HepG2 (cell line): ENCODE measurements around the gene PTPRB. TPM values are rescaled to one million over a fixed set of nuclear protein-coding genes. Genes with fewer than 3 reads are reported as not detected.

ENCODE experiments used
- ATAC-seq: fragments of 200-7000 bp; cut with Tn5 transposase; 3 replicates; pipeline ENCODE4 v1.9.1; 2020; ENCODE audit warnings: mild to moderate bottlenecking, moderate library complexity
- BruUV-seq: library from RNA; stranded (reverse); fragments of 400-500 nt; replicated peaks from 2 replicates; lab custom pipeline; 2021; lab: Mats Ljungman, UMichigan
- CTCF ChIA-PET: fragments of 300-600 bp; formaldehyde crosslinking; extraction: SDS; loops from one replicate; lab custom pipeline; 2021; ENCODE audit warnings: low total read pairs, inconsistent platforms, low intra/inter-chr PET ratio; lab: Yijun Ruan, JAX
- POLR2A ChIA-PET: fragments of 350-600 bp; sonication (Branson Sonifier 250); formaldehyde crosslinking; loops from one replicate; lab custom pipeline; 2020; ENCODE audit warnings: antibody characterized with exemption, inconsistent platforms; lab: Yijun Ruan, JAX
- DNase-seq: peaks from one replicate; pipeline ENCODE4 v3.0.0-alpha.2; 2015; ENCODE audit warnings: low spot score
- FAIRE-seq: peaks from 3 replicates; lab custom pipeline; 2011; peaks lifted over from hg19 to GRCh38; lab: Jason Lieb, UNC
- H2AFZ ChIP-seq: one replicate; pipeline ENCODE4 v1.6.1; 2011; ENCODE audit warnings: low read length, inconsistent platforms
- H3K27ac ChIP-seq: fragments of 300-600 bp; 3 replicates; pipeline ENCODE4 v1.8.0; 2011; ENCODE audit warnings: mixed run types, mild to moderate bottlenecking, mixed read lengths, low read length, inconsistent platforms; ENCODE audit not compliant: insufficient read depth; ENCODE audit errors: extremely low read length
- H3K27me3 ChIP-seq, 2 experiments: fragments of 200-600 bp in 1 of 2; 2 replicates in 1 of 2; 3 replicates in 1 of 2; pipeline versions ENCODE4 v1.6.0 to v1.8.0; 2011; ENCODE audit warnings: low read length in 2 of 2, mild to moderate bottlenecking in 2 of 2, moderate library complexity in 2 of 2, inconsistent platforms in 1 of 2; ENCODE audit not compliant: insufficient read depth in 2 of 2, control insufficient read depth in 1 of 2
- H3K36me3 ChIP-seq, 2 experiments: fragments of 200-600 bp in 1 of 2; replicated peaks in 1 of 2; 2 replicates in 1 of 2; 3 replicates in 1 of 2; pipeline versions ENCODE4 v1.5.1 to v1.8.0; 2011; ENCODE audit warnings: low read length in 2 of 2, inconsistent platforms in 1 of 2; ENCODE audit not compliant: insufficient read depth in 2 of 2, control insufficient read depth in 1 of 2
- H3K4me1 ChIP-seq: 2 replicates; pipeline ENCODE4 v1.5.1; 2012; ENCODE audit warnings: low read length, inconsistent platforms; ENCODE audit not compliant: insufficient read depth
- H3K4me2 ChIP-seq: 2 replicates; pipeline ENCODE4 v1.6.0; 2011; ENCODE audit warnings: low read depth, low read length, inconsistent platforms
- H3K4me3 ChIP-seq, 3 experiments: fragments of 200-600 bp in 1 of 3; sonication (generic), shearing (Covaris generic) in 1 of 3; replicated peaks in 1 of 3; 2 replicates each; pipeline ENCODE4 v1.5.1; 2011 to 2016; ENCODE audit warnings: low read length in 3 of 3, inconsistent platforms in 2 of 3, low read depth in 2 of 3, mild to moderate bottlenecking in 2 of 3, control low read depth in 1 of 3, mixed read lengths in 1 of 3; ENCODE audit not compliant: insufficient read depth in 1 of 3
- H3K79me2 ChIP-seq: one replicate; pipeline ENCODE4 v1.6.1; 2011; ENCODE audit warnings: low read length, inconsistent platforms; ENCODE audit not compliant: insufficient read depth
- H3K9ac ChIP-seq: 2 replicates; pipeline ENCODE4 v1.6.0; 2011; ENCODE audit warnings: mild to moderate bottlenecking, low read depth, low read length, inconsistent platforms; ENCODE audit not compliant: insufficient read depth
- H3K9me3 ChIP-seq: 2 replicates; pipeline ENCODE4 v1.5.1; 2012; ENCODE audit warnings: mild to moderate bottlenecking, low read length
- H4K20me1 ChIP-seq: 2 replicates; pipeline ENCODE4 v1.6.0; 2011; ENCODE audit warnings: inconsistent platforms, mild to moderate bottlenecking, low read length, moderate library complexity; ENCODE audit not compliant: insufficient read depth
- ARID5B ChIP-seq: IDR thresholded peaks from 2 replicates; pipeline ENCODE4 v1.4.0; 2020; ENCODE audit warnings: mild to moderate bottlenecking, missing genetic modification reagents
- BHLHE40 ChIP-seq: IDR thresholded peaks from 2 replicates; pipeline ENCODE4 v1.6.1; 2011; ENCODE audit warnings: low read length, improper control_type of control experiment
- FOSL2 ChIP-seq: sonication (generic); formaldehyde crosslinking; IDR thresholded peaks from 2 replicates; pipeline ENCODE4 v1.4.0; 2020; ENCODE audit warnings: missing genetic modification reagents
- MAFF ChIP-seq: IDR thresholded peaks from 2 replicates; pipeline ENCODE4 v1.6.1; 2011; ENCODE audit warnings: low read depth, low read length, improper control_type of control experiment
- MAFK ChIP-seq, 2 experiments: IDR thresholded peaks in 1 of 2; conservative IDR thresholded peaks in 1 of 2; 2 replicates each; pipeline ENCODE4 v1.6.1; 2011; ENCODE audit warnings: improper control_type of control experiment in 2 of 2, low read length in 2 of 2
- ZNF841 ChIP-seq: sonication (generic); formaldehyde crosslinking; IDR thresholded peaks from 2 replicates; pipeline ENCODE4 v1.8.1; 2023; ENCODE audit warnings: missing genetic modification reagents, borderline replicate concordance
- WGBS: methylation state at CpG from one replicate; pipeline ENCODE4 v1.1.6; 2017; ENCODE audit warnings: low lambda C conversion rate; 5-methylcytosine and 5-hydroxymethylcytosine counted together
- in situ Hi-C: cut with HindIII; loops from 2 replicates; pipeline ENCODE4 v1.10.0; 2017; ENCODE audit warnings: low pct_unique_long_range_greater_than_20kb; ENCODE audit not compliant: extremely low pct_ligation_motif_present
- intact Hi-C: fragments of 100-400 bp; cut with micrococcal nuclease; formaldehyde crosslinking; loops from one replicate; pipeline ENCODE4 v1.10.0; 2022; ENCODE audit not compliant: unreplicated experiment
- polyA plus RNA-seq, 8 experiments: library from polyadenylated mRNA; depleted of rRNA in 3 of 8; stranded (reverse) in 7 of 8; unstranded in 1 of 8; fragments of >200 nt; fragmentation: Illumina TruSeq in 4 of 8; extraction: Trizol in 4 of 8; gene quantifications; 2 replicates each; pipeline versions ENCODE4 v1.2.1 to v1.2.3, GENCODE V29; 2011 to 2016; ENCODE audit warnings: low read depth in 4 of 8, missing spikeins in 1 of 8, mixed read lengths in 1 of 8; ENCODE audit not compliant: insufficient read depth in 1 of 8
- total RNA-seq, 5 experiments: library from RNA; depleted of rRNA; stranded (reverse); fragments of >200 nt; fragmentation: Illumina TruSeq; extraction: Trizol; gene quantifications; 2 replicates each; pipeline ENCODE4 v1.2.3, GENCODE V29; 2016; ENCODE audit warnings: low read depth in 1 of 5
- TF ChIP-seq, protein P1 (sequence below): sonication (generic); formaldehyde crosslinking; IDR thresholded peaks from 2 replicates; pipeline ENCODE4 v1.5.0; 2020; ENCODE audit warnings: mild to moderate bottlenecking, missing genetic modification reagents

The PTPRB gene
- total and polyA plus RNA-seq, 2 of the 13 experiments (the other 11 are each of a cell fraction or from before 2014, with no cell fraction given), result 0.02 to 0.07 TPM

DNA sequence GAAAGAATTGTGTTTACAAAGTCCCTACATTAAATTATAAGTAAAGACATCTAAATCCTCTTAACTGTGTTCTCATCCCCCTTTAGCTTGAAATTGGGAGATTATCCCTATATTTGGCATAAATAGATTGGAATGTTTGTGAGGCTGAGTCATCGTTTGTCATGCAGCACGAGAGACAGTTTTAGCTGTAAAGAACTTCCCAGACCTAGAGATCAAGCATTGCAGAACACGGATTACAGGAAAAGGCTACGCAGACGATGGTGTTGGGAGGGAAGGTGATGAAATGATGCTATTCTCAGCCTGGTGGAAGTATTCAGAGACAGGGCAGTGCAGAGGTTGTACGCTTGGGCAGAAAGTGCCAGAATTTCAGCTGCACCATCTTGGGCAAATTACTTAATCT lies 93.8 kb downstream of the PTPRB start:
- no peak for FAIRE-seq
- TF ChIP-seq FOSL2 (CRISPR knock-in tag) (peak; percentile 84), ZNF841 (no peak), BHLHE40 (0 out of 2 replicates have a peak, but pooled peaks have one; percentile 29), MAFK (conservative IDR thresholded peaks at IDR 0.05 in 1 of 2, IDR thresholded peaks at IDR 0.05 in 1 of 2; ENCODE audit: low read length in 2 of 2) (0 out of 4 replicates have a peak, but pooled peaks of 1 of the 2 experiments have one; percentile 16), MAFF (0 out of 2 replicates have a peak, but pooled peaks have one; percentile 19), ARID5B (0 out of 2 replicates have a peak, but pooled peaks have one; percentile 13)
- TF ChIP-seq, protein P1, sequence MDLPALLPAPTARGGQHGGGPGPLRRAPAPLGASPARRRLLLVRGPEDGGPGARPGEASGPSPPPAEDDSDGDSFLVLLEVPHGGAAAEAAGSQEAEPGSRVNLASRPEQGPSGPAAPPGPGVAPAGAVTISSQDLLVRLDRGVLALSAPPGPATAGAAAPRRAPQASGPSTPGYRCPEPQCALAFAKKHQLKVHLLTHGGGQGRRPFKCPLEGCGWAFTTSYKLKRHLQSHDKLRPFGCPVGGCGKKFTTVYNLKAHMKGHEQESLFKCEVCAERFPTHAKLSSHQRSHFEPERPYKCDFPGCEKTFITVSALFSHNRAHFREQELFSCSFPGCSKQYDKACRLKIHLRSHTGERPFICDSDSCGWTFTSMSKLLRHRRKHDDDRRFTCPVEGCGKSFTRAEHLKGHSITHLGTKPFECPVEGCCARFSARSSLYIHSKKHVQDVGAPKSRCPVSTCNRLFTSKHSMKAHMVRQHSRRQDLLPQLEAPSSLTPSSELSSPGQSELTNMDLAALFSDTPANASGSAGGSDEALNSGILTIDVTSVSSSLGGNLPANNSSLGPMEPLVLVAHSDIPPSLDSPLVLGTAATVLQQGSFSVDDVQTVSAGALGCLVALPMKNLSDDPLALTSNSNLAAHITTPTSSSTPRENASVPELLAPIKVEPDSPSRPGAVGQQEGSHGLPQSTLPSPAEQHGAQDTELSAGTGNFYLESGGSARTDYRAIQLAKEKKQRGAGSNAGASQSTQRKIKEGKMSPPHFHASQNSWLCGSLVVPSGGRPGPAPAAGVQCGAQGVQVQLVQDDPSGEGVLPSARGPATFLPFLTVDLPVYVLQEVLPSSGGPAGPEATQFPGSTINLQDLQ (CRISPR knock-in tag), result no peak
- no peaks in the 10 kb centered on the region for H3K27me3 ChIP-seq
- H2AFZ ChIP-seq, result no peak overlapping the region
- peak; percentile 41 for DNase-seq
- H3K27ac ChIP-seq, result no peak overlapping the region
- no peak overlapping the region for H3K4me2 ChIP-seq
- H3K4me3 ChIP-seq, result no peak overlapping the region
- WGBS, result 22% methylated on average over 6 of the region's 6 CpGs
- H3K4me1 ChIP-seq, result peaks cover 10% of the 10 kb centered on the region
- H3K9me3 ChIP-seq, result no peaks in the 10 kb centered on the region
- no peak overlapping the region for H3K9ac ChIP-seq
- ATAC-seq, result no peak
- no TSS peak for BruUV-seq
- ChIA-PET CTCF (no interaction called here), POLR2A (no interaction called here)
- no peaks in the 10 kb centered on the region for H3K79me2 ChIP-seq
- no peaks in the 10 kb centered on the region for H4K20me1 ChIP-seq
- in situ Hi-C loops, result no loop called here
- intact Hi-C loops, result no loop called here
- no peaks in the 10 kb centered on the region for H3K36me3 ChIP-seq
